SU-DHL-6 (cell line): ENCODE results near the gene SLC12A7.

Experiments used
- H2AFZ ChIP-seq: fragments of 200-600 bp; sonication (generic); 2 replicates; pipeline ENCODE4 v1.6.1; 2014; ENCODE audit warnings: low read depth, mild to moderate bottlenecking, moderate library complexity, mixed read lengths, antibody characterized with exemption, low read length; ENCODE audit not compliant: severe bottlenecking
- H3F3A ChIP-seq: fragments of 200-600 bp; shearing (Covaris generic); 2 replicates; pipeline ENCODE4 v1.6.0; 2016; ENCODE audit warnings: antibody characterized with exemption, mild to moderate bottlenecking; ENCODE audit not compliant: insufficient read depth
- H3K27ac ChIP-seq: fragments of 200-600 bp; sonication (generic); 2 replicates; pipeline ENCODE4 v1.5.1; 2016; ENCODE audit warnings: low read depth, mild to moderate bottlenecking, low read length, moderate library complexity, mixed read lengths
- H3K27me3 ChIP-seq: fragments of 200-600 bp; sonication (generic), shearing (Covaris generic); 2 replicates; pipeline ENCODE4 v1.6.0; 2014; ENCODE audit warnings: mild to moderate bottlenecking, low read length
- H3K36me3 ChIP-seq: fragments of 200-600 bp; sonication (generic); 2 replicates; pipeline ENCODE4 v1.6.1; 2014; ENCODE audit warnings: mild to moderate bottlenecking, low read length, mixed read lengths
- H3K4me2 ChIP-seq: fragments of 300-600, 200-600 bp; shearing (Covaris generic), sonication (generic); 2 replicates; pipeline ENCODE4 v1.6.0; 2014; ENCODE audit warnings: low read length, low read depth, mild to moderate bottlenecking; ENCODE audit not compliant: poor library complexity, severe bottlenecking
- H3K4me3 ChIP-seq: fragments of 200-600 bp; sonication (generic); 2 replicates; pipeline ENCODE4 v1.5.1; 2014; ENCODE audit warnings: antibody characterized with exemption, low read length, mild to moderate bottlenecking, mixed read lengths; ENCODE audit not compliant: insufficient read depth, poor library complexity, severe bottlenecking
- H3K79me2 ChIP-seq: fragments of 200-600 bp; sonication (generic); 2 replicates; pipeline ENCODE4 v1.6.1; 2014; ENCODE audit warnings: mild to moderate bottlenecking, low read length, moderate library complexity; ENCODE audit not compliant: insufficient read depth
- H3K9ac ChIP-seq: fragments of 200-600 bp; sonication (generic); 2 replicates; pipeline ENCODE4 v1.7.0; 2014; ENCODE audit warnings: mild to moderate bottlenecking, low read length
- H3K9me2 ChIP-seq: fragments of 200-600 bp; sonication (generic); replicated peaks from 2 replicates; pipeline ENCODE4 v1.6.1; 2014; ENCODE audit warnings: low read length; ENCODE audit not compliant: insufficient read depth
- H3K9me3 ChIP-seq: fragments of 200-600 bp; sonication (generic); 2 replicates; pipeline ENCODE4 v1.6.1; 2014; ENCODE audit warnings: low read length, mixed read lengths; ENCODE audit not compliant: insufficient read depth
- H4K20me1 ChIP-seq: fragments of 200-600 bp; sonication (generic); 2 replicates; pipeline ENCODE4 v1.6.1; 2014; ENCODE audit warnings: low read depth, mild to moderate bottlenecking, antibody characterized with exemption, low read length, moderate library complexity, mixed read lengths
- EZH2phosphoT487 ChIP-seq: fragments of 200-600 bp; sonication (generic), shearing (Covaris generic); conservative IDR thresholded peaks from 2 replicates; pipeline ENCODE4 v1.6.1; 2018; ENCODE audit warnings: mild to moderate bottlenecking, antibody characterized with exemption, low read length, moderate library complexity, mixed read lengths
- TF ChIP-seq, protein P1 (sequence below): fragments of 200-600 bp; sonication (generic); IDR thresholded peaks from one replicate; pipeline ENCODE4 v1.5.1; 2017; ENCODE audit warnings: antibody characterized with exemption, mild to moderate bottlenecking, low read length, moderate library complexity; ENCODE audit not compliant: insufficient read depth, poor library complexity, severe bottlenecking

Gene SLC12A7

DNA sequence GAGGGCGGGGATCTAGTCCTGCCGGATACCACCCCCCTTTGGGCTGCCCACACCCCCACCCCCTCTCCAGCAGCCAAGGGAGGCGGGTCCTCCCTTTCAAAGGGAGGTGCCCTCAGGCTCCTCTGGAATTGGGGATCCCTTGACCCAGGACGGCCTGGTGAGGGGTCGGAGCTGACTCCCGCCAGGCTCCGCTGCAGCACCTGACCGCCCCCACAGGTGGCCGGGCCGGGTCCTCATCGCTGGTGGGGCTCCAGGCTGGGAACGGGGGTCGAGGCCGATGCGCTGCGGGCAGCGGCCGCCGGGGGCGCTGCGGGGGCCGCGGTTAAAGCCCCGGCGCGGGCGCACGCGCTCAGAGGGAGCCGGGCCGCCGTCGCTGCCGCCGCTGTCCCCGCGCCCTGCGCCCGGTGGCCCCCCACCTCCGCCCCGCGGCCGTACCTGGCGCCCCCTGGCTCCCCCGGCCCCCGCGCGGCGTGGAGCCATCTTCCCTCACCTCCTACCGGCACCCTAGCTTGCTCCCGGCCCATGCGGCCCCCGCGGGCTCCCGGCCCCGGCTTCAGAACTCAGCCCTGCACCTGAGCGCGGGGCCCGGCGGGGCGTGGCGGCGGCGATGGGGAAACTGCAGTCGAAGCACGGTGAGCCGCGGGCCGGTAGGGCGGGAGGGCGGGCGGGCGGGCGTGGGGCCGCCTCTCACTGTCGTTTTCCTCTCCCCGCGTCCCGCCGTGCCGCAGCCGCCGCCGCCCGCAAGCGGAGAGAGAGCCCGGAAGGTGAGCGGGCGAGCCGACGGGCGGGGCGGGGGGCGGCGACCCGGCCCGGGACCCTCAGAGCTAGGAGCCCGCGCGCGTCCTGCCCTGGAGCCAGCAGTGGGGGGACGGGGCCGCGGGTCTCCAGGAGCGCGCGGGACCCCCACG, 103.2 kb downstream of the SLC12A7 start, which contains the start of gene NKD2:
NKD2 (plus strand) TSS at position 352 of the 908 bp plus-strand sequence; CDS start at position 608, 256 bp downstream.
- Histone ChIP-seq H3F3A (no peaks in the 10 kb centered on the region), H3K9ac (no peak within 1 kb of the TSS)
- TF ChIP-seq, protein P1, sequence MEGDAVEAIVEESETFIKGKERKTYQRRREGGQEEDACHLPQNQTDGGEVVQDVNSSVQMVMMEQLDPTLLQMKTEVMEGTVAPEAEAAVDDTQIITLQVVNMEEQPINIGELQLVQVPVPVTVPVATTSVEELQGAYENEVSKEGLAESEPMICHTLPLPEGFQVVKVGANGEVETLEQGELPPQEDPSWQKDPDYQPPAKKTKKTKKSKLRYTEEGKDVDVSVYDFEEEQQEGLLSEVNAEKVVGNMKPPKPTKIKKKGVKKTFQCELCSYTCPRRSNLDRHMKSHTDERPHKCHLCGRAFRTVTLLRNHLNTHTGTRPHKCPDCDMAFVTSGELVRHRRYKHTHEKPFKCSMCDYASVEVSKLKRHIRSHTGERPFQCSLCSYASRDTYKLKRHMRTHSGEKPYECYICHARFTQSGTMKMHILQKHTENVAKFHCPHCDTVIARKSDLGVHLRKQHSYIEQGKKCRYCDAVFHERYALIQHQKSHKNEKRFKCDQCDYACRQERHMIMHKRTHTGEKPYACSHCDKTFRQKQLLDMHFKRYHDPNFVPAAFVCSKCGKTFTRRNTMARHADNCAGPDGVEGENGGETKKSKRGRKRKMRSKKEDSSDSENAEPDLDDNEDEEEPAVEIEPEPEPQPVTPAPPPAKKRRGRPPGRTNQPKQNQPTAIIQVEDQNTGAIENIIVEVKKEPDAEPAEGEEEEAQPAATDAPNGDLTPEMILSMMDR = no peak
- TF ChIP-seq EZH2phosphoT487 = no peak

DNA sequence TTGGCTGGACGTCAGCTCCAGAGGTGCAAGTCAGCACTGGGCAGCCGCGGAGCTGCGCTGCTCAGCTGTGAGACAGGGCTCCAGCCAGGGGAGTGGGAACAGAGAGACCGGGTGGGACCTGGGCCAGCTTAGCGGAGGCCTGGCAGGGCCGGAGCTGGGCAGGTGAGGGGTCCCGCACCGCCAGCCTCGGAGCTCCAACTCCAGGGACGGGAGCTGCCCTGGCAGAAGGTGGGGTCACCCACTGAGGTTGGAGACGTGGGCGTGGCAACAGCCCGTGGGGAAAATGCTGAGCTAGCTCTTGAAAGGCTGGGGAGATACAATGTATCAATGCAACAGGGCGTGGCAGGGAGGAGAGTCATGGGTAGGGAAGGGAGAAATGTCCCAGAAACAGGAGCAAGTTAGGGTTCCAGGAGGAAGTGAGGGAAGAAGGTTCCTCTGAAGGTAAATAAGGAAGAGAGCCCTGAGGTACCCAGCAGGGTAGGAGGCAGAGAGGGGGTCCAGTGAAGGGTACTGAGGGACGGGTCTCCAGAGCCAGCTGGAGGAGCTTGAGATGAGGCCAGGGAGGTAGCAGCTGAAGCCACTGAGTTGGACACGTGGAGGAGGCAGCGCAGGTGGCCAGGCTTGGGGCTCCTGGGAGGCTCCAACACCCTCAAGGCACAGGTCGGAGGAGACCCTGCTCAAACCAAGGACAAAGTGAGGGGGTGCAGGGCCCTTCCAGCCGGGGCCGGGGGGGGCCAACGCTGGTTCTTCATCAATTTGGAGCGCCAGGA, 104.0 kb downstream of the SLC12A7 start:
- H3K27ac ChIP-seq = no peak overlapping the region
- TF ChIP-seq EZH2phosphoT487 = no peak
- TF ChIP-seq, protein P1 = no peak
- H3K4me3 ChIP-seq = no peak overlapping the region
- H3K36me3 ChIP-seq = no peaks in the 10 kb centered on the region
- H4K20me1 ChIP-seq = no peaks in the 10 kb centered on the region
- H3K9me2 ChIP-seq = no peaks in the 10 kb centered on the region
- no peak overlapping the region for H2AFZ ChIP-seq
- no peaks in the 10 kb centered on the region for H3K27me3 ChIP-seq
- H3K79me2 ChIP-seq = no peaks in the 10 kb centered on the region
- no peak overlapping the region for H3K9ac ChIP-seq
- no peaks in the 10 kb centered on the region for H3K9me3 ChIP-seq
- H3F3A ChIP-seq = no peaks in the 10 kb centered on the region
- H3K4me2 ChIP-seq = no peak overlapping the region

More for the DNA sequence above, 103.2 kb downstream of the SLC12A7 start, which contains the start of gene NKD2:
- no peaks in the 10 kb centered on the region for H3K9me2 ChIP-seq
- no peak within 1 kb of the TSS for H3K4me2 ChIP-seq
- H3K9me3 ChIP-seq = no peaks in the 10 kb centered on the region
- no peaks in the 10 kb centered on the region for H3K36me3 ChIP-seq
- no peak within 1 kb of the TSS for H2AFZ ChIP-seq
- no peak within 1 kb of the TSS for H3K27ac ChIP-seq
- no peaks in the 10 kb centered on the region for H3K79me2 ChIP-seq
- no peaks in the 10 kb centered on the region for H3K27me3 ChIP-seq
- H3K4me3 ChIP-seq = no peak within 1 kb of the TSS
- H4K20me1 ChIP-seq = no peaks in the 10 kb centered on the region

- no peak overlapping the region for H3K4me2 ChIP-seq
- no peak overlapping the region for H3K9ac ChIP-seq
- no peaks in the 10 kb centered on the region for H3K27me3 ChIP-seq
- H4K20me1 ChIP-seq = no peaks in the 10 kb centered on the region
- no peaks in the 10 kb centered on the region for H3F3A ChIP-seq
- H3K27ac ChIP-seq = no peak overlapping the region
- H3K9me2 ChIP-seq = no peaks in the 10 kb centered on the region
- H3K9me3 ChIP-seq = no peaks in the 10 kb centered on the region
- no peaks in the 10 kb centered on the region for H3K36me3 ChIP-seq
- no peak overlapping the region for H3K4me3 ChIP-seq
- no peak overlapping the region for H2AFZ ChIP-seq
- TF ChIP-seq, protein P1 = no peak
- no peak for TF ChIP-seq EZH2phosphoT487
- no peaks in the 10 kb centered on the region for H3K79me2 ChIP-seq
Observed at GRCh38 chr5:1007221-1007680, 104.6 kb downstream of the SLC12A7 start.
